Retinal pigment epithelial cell (primary cell): Measurements from ENCODE around the gene ATP8A1.

Source experiments
- DNase-seq: peaks from one replicate; pipeline ENCODE4 v3.0.0-alpha.2; 2010; ENCODE audit warnings: low read depth
- H3K4me3 ChIP-seq: 2 replicates; pipeline ENCODE4 v1.5.1; 2011; ENCODE audit warnings: mild to moderate bottlenecking, low read length, control low read depth, moderate library complexity
- TF ChIP-seq, protein P1 (sequence below): conservative IDR thresholded peaks from 2 replicates; pipeline ENCODE4 v1.5.1; 2011; ENCODE audit warnings: low read depth, low read length, control low read depth, inconsistent platforms

The ATP8A1 gene

GRCh38 chr4:42410446-42410845 is 246.5 kb downstream of the ATP8A1 start:
- TF ChIP-seq, protein P1, sequence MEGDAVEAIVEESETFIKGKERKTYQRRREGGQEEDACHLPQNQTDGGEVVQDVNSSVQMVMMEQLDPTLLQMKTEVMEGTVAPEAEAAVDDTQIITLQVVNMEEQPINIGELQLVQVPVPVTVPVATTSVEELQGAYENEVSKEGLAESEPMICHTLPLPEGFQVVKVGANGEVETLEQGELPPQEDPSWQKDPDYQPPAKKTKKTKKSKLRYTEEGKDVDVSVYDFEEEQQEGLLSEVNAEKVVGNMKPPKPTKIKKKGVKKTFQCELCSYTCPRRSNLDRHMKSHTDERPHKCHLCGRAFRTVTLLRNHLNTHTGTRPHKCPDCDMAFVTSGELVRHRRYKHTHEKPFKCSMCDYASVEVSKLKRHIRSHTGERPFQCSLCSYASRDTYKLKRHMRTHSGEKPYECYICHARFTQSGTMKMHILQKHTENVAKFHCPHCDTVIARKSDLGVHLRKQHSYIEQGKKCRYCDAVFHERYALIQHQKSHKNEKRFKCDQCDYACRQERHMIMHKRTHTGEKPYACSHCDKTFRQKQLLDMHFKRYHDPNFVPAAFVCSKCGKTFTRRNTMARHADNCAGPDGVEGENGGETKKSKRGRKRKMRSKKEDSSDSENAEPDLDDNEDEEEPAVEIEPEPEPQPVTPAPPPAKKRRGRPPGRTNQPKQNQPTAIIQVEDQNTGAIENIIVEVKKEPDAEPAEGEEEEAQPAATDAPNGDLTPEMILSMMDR: no peak
- no peak overlapping the region for H3K4me3 ChIP-seq

GRCh38 chr4:42404001-42404400 is 252.9 kb downstream of the ATP8A1 start:
- no peak for DNase-seq
- TF ChIP-seq, protein P1: peak; percentile 7

More at GRCh38 chr4:42410446-42410845, 246.5 kb downstream of the ATP8A1 start:
- no peak for DNase-seq

DNA sequence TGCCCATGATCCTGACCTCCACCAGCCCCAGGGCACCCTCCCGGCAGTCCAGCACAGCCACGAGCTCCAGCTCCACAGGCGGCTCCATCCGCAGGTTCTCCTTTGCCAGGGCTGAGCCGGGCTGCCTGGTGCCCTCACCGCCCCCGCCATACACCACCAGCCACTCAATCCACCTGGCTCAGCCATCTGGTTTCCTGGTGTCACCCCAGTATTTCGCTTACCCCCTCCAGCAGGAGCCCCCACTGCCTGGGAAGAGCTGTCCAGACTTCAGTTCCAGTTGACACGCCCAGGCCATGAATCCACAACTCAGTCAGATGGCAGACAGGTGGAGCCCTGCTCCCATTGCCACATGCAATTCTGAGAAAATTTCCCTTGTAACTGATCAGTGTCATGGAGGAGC is 255.7 kb downstream of the ATP8A1 start:
- H3K4me3 ChIP-seq: no peak overlapping the region
- DNase-seq: no peak
- TF ChIP-seq, protein P1: peak; percentile 33

More at GRCh38 chr4:42404001-42404400, 252.9 kb downstream of the ATP8A1 start:
- no peak overlapping the region for H3K4me3 ChIP-seq

GRCh38 chr4:42399393-42399792 is 257.5 kb downstream of the ATP8A1 start:
- no peak for DNase-seq
- TF ChIP-seq, protein P1: no peak
- no peak overlapping the region for H3K4me3 ChIP-seq

DNA sequence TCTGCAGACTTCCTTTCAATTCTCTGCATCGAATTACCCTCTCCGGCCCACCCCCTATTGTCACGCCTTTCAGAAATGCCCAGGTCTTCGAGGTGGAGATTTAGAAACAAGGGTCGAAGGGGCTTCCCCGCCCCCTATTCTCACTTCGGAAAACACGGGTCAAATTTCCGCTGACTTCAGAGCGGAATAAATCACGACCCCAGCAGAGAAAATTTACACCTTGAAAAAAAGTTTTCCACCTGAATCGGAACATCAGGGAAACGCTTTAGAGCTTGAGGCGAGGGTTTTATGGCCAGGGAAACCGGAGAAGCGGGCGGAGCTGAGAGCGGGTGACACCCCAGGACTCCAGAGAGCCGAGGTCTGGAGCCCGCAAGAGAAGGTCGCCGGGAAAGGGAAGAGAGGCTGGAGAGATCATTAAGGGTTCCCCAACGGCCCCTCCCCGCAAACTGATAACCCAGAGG is 258.0 kb downstream of the ATP8A1 start:
- TF ChIP-seq, protein P1: no peak
- DNase-seq: no peak
- no peak overlapping the region for H3K4me3 ChIP-seq

DNA sequence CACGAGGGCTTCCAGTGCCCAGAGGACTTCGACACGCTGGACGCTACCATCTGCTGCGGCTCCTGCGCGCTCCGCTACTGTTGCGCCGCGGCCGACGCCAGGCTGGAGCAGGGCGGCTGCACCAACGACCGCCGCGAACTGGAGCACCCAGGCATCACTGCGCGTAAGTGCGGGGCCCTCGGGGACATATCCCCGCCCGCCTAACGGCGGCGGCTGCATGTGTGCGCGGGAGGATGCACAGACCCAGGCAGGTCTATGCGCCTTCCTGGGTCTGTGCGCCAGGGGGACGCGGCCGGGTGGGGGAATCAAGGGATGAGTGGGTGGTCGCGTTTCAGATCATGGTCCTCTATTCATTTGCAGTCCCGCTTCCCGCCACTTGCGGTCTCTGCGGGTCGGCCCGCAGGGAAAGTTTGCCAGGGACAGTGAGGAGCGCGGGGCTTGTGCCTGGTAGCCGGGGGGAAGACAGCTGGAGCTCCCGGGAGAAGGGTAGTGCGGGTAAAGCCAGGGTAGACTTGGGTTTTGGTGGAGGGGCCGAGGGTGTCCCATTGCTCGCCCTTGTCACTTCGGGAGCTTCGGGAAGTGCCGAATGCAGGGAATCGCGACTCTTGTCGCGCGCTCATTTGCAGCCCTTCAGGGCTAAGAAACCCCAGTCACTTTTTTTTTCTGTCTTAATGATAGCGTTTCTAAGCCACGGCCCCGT is 258.6 kb downstream of the ATP8A1 start:
- TF ChIP-seq, protein P1: no peak
- peak overlapping the region; percentile 24 for H3K4me3 ChIP-seq
- DNase-seq: no peak

DNA sequence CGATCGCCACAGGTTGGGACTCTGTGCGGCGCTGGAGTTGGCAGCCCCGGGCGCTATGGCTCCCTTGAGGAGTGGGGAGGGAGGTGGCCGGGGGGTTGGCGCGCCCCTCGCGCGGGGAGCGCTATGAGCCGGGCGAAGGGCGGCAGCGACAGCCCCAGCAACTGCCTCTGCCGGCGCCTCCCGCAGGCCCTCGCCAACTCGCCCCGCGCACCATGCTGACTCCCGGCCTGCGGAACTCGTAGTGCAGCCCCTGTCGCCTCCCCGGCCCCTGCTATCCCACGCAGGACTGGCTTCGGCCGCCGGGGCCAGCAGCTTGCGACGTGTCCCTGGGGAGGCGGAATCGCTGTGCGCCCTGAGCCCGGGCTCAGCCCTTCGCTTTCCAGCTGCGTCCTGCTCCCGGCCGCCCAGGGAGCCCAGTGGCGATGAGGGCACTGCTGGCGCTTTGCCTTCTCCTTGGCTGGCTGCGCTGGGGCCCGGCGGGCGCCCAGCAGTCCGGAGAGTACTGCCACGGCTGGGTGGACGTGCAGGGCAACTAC is 259.2 kb downstream of the ATP8A1 start:
- TF ChIP-seq, protein P1: no peak
- H3K4me3 ChIP-seq: peak overlapping the region; percentile 35
- DNase-seq: no peak
